Retinal pigment epithelial cell (primary cell): ENCODE results near the gene SMURF1.

ENCODE experiments used
- DNase-seq: peaks from one replicate; pipeline ENCODE4 v3.0.0-alpha.2; 2010; ENCODE audit warnings: low read depth
- H3K4me3 ChIP-seq: 2 replicates; pipeline ENCODE4 v1.5.1; 2011; ENCODE audit warnings: mild to moderate bottlenecking, low read length, control low read depth, moderate library complexity
- CTCF ChIP-seq: conservative IDR thresholded peaks from 2 replicates; pipeline ENCODE4 v1.5.1; 2011; ENCODE audit warnings: low read depth, low read length, control low read depth, inconsistent platforms

SMURF1 gene

GRCh38 chr7:99021941-99022560, 121.9 kb downstream of the SMURF1 start:
- no peak for DNase-seq
- no peak for TF ChIP-seq CTCF
- H3K4me3 ChIP-seq: no peak overlapping the region

DNA sequence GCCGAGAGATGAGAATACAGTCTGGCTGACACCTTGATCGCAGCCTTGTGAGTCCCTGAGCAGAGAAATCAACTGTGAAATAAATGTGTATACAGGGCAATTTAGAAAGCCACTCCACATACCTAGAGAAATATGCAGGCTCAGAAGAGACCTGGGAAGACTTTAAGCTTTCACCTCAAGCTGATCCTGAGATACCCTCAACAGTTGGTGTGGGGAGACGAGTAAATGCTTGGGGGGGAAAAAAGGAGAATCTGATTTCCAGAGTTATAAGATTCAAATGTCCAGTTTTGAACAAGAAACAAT, 123.5 kb downstream of the SMURF1 start:
- no peak for TF ChIP-seq CTCF
- DNase-seq: no peak

GRCh38 chr7:99019523-99020412, 124.1 kb downstream of the SMURF1 start:
- no peak for TF ChIP-seq CTCF
- DNase-seq: no peak
- no peak overlapping the region for H3K4me3 ChIP-seq

More for the DNA sequence above, 123.5 kb downstream of the SMURF1 start:
- H3K4me3 ChIP-seq: no peak overlapping the region

DNA sequence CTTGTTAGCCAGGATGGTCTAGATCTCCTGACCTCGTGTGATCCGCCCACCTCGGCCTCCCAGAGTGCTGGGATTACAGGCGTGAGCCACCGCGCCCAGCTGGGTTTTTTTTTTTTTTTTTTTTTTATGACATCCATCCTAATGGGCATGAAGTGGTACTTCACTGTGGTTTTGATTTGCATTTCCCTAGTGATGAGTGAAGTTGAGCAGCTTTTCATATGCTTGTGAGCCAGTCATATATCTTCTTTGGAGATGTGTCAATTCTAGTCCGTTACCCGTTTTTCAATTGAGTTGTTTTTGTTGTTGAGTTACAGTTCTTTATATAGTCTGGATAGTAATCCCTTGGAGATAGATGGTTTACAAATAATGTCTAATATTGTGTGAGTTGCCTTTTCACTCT, 127.7 kb downstream of the SMURF1 start:
- TF ChIP-seq CTCF: no peak
- DNase-seq: no peak
- H3K4me3 ChIP-seq: no peak overlapping the region

DNA sequence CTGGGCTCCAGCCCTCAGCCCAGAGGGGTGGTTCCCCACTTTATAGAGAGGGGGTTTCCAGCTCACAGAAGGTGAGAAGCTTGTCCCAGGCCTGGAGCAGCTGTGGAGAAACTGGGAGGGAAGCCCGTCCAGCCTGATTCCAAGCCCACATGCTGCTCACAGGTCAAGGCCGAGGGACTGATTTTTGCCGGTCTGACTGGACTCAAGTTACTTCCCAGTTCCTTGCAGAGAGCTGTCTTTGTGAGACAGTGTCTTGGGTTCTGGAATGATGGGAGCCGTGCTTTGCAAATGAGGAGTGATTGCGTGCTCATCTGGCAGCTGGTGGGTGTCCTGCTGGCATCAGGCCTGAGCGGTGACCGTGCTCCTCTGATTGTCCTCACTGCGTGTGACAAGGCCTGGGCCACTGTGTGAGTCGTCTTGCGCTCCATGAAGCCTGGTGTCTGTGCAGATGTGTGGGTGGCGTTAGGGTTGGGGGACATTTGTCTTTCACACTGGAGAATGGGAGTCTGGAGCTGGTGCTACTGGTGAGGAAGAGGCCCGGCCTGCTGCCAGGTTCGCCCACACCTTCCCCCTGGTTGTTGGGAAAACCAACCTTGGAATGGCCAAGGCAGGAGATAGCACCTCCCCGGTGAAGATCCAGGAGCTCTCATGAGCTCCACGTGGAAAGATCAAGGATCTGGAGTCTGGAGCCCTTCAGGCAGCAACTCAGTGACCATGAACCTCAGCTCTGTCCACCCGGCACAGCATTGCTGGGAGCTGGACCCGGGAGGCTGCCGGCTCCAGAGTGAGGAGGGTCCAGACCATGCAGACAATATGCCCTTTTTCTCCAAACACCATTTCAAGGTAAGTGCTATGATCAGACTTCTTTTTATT, 129.6 kb downstream of the SMURF1 start:
- TF ChIP-seq CTCF: no peak
- H3K4me3 ChIP-seq: no peak overlapping the region
- DNase-seq: no peak

GRCh38 chr7:99013266-99014112, 130.4 kb downstream of the SMURF1 start:
- no peak for DNase-seq
- H3K4me3 ChIP-seq: no peak overlapping the region
- TF ChIP-seq CTCF: no peak
